Measurements from ENCODE around the gene CENPI.
A peak's percentile ranks its signal among the peaks of the same experiment; 100 is the strongest.
"Not testable (repeated sequence)": the region's sequence is repeated elsewhere in the genome, so short reads cannot be mapped to it uniquely, and the experiment has no call there.

CENPI gene, protein sequence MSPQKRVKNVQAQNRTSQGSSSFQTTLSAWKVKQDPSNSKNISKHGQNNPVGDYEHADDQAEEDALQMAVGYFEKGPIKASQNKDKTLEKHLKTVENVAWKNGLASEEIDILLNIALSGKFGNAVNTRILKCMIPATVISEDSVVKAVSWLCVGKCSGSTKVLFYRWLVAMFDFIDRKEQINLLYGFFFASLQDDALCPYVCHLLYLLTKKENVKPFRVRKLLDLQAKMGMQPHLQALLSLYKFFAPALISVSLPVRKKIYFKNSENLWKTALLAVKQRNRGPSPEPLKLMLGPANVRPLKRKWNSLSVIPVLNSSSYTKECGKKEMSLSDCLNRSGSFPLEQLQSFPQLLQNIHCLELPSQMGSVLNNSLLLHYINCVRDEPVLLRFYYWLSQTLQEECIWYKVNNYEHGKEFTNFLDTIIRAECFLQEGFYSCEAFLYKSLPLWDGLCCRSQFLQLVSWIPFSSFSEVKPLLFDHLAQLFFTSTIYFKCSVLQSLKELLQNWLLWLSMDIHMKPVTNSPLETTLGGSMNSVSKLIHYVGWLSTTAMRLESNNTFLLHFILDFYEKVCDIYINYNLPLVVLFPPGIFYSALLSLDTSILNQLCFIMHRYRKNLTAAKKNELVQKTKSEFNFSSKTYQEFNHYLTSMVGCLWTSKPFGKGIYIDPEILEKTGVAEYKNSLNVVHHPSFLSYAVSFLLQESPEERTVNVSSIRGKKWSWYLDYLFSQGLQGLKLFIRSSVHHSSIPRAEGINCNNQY

DNA sequence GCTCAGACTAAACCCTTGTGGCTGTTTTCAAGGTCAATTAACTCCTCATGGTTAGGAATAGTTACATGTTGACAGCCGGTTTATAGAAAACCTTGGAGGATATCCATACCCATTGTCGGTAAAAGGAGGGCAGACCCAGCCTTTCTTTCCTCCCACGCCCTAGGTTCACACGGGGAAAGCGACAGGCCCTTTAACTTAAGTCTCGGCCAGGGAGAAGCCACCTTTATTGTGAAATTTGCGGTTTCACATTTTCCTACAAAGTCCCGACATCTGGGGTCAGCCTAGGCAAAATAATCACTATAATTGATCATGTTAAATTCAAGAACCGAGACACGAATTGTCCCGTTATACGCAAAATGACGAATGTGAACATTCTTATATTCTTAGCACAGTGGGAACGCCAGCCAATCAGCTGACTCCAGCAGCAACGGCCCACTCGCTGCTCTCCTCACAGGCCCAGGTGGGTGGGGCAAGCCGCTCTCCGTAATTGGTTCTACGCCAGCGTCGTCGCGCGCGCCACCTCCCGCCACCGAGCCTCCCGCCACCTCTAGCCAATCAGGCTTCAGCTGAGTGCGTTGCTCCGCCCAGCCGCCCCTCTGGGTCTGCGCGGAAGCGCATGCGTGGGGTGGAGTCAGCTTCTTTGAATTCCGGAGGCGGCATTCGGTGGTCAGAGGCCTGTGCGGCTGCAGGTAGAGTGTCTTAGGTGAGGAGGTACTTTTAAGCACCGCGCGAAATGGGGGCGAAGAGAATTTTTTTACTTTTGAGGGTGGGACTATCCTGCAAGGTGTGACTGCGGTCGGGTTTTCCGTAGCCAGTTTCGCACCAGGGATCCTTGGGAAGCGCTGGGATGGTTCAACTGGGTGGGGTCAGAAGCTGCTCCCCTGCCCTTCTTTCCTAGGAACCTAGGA lies at the start of gene CENPI:
TSS of gene CENPI (plus strand) at position 659 of the 908 bp plus-strand sequence. CDS start 2,867 bp downstream, outside the sequence.
- peak within 1 kb of the TSS; percentile 59 for H3K4me3 ChIP-seq (ENCODE audit: low read depth, low read length)
- TF ChIP-seq, protein P1, sequence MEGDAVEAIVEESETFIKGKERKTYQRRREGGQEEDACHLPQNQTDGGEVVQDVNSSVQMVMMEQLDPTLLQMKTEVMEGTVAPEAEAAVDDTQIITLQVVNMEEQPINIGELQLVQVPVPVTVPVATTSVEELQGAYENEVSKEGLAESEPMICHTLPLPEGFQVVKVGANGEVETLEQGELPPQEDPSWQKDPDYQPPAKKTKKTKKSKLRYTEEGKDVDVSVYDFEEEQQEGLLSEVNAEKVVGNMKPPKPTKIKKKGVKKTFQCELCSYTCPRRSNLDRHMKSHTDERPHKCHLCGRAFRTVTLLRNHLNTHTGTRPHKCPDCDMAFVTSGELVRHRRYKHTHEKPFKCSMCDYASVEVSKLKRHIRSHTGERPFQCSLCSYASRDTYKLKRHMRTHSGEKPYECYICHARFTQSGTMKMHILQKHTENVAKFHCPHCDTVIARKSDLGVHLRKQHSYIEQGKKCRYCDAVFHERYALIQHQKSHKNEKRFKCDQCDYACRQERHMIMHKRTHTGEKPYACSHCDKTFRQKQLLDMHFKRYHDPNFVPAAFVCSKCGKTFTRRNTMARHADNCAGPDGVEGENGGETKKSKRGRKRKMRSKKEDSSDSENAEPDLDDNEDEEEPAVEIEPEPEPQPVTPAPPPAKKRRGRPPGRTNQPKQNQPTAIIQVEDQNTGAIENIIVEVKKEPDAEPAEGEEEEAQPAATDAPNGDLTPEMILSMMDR (IDR thresholded peaks at IDR 0.05; ENCODE audit: low read depth, low read length), result no peak

DNA sequence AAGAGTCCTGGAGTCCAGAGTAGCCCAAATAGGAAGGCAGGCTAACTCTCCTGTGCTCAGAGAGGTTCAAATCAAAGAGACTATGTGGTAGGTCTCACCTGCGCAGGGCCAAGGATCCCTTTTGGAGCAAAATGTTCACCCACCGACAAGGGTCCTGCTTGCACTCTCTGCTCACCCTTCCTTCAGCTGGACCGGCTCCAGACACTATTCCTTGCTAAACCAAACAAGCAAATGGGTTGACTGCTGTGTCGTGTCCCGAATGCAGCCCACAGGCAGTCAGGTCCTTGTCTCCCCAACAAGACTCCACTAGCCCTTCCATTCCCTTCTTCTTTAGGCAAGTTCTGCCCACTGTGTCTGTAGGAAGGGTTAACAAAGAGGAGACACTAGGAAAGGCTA lies 46.9 kb upstream of the CENPI start:
- TF ChIP-seq, protein P1 (IDR thresholded peaks at IDR 0.05; ENCODE audit: low read depth, low read length), result no peak

DNA sequence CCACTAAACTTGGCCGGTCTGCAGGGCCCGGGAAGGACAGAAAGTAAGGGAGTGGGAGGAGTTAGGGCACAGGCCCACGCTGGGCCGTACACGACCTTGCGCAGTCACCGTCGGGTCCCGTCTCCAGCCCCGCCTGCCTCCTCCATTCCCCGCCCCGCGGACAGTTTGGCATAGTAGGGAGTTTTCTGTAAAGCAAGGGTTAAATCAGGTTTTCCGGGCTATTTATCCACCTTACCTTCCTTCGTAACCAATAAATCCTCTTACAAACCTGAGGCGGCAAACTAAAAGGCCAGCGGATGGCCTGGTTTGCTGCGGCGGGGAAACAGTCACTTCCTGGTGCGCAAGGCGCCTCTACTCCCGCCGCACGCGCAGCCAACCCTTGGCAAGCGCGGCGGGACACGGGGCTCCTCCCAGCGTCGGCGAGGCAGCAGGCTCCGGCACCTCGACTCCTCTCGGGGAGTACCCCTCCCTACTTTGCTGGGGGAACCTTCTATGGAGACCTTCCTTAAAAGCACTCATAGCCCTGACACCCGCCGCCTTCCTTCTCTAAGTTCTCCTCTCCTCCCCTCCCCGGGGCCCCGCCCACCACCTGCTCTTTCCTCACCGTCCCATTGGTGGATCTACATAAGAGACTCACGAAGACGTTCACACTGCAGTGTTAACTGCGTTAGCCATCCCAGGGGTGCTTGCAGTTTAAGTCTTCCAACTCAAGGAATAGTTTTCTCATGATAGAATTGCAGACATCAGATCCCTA lies 46.3 kb upstream of the CENPI start, which contains the start of gene TRMT2B:
TSS of gene TRMT2B (minus strand) at position 563 of the 754 bp plus-strand sequence. CDS start 9,822 bp downstream, outside the sequence.
- peak within 1 kb of the TSS; percentile 55 for H3K4me3 ChIP-seq (ENCODE audit: low read depth, low read length)
- TF ChIP-seq, protein P1 (IDR thresholded peaks at IDR 0.05; ENCODE audit: low read depth, low read length), result no peak

More for the DNA sequence above, 46.9 kb upstream of the CENPI start:
- H3K4me3 ChIP-seq (ENCODE audit: low read depth, low read length), result peak overlapping the region; percentile 55

DNA sequence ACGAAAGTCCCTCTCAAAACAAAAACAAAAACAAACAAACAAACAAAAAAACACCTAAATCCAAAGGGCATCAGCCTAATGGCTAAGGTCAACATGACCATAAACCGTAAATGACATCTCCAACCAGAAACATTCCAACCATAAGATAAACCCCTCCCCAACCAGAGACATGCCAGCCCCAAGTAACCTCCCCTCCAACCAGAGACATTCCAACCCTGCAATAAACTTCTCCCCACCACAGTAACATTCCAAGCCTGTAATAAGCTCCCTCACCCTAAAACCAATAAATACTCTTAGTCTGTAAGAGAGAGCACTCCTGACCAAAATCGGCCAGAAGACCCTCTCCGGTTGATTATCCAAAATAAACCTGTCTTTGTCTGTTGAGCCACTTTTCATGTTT lies 41.5 kb upstream of the CENPI start:
- not testable (repeated sequence) for H3K4me3 ChIP-seq (ENCODE audit: low read depth, low read length)

DNA sequence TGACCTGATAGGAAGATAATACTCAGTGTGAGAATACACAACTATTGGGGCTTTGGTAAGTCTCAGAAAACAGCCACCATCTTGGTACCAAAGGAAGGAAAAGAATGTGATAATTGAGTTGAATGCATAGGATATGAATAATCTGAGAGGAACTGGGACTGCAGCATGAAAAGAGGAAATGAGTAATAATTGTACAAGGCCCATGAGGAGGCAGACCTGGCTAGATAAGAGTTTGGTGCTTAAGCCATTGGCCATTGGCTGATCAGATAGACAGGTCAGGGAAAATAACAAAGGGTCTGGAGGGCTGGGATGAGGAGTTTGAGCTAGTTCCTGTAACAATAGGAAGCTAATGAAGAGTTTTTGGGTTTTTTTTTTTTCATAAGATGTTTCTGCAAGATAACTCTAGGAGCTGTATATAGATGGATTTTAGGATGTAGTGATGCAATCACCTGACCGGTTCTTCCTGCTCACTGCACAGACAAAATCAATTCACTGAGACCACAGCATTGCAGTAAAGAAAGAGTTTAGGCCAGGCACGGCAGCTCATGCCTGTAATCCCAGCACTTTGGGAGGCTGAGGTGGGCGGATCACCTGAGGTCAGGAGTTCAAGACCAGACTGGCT lies 40.8 kb upstream of the CENPI start:
- no peak overlapping the region for H3K4me3 ChIP-seq (ENCODE audit: low read depth, low read length)
- TF ChIP-seq, protein P1 (IDR thresholded peaks at IDR 0.05; ENCODE audit: low read depth, low read length), result no peak

DNA sequence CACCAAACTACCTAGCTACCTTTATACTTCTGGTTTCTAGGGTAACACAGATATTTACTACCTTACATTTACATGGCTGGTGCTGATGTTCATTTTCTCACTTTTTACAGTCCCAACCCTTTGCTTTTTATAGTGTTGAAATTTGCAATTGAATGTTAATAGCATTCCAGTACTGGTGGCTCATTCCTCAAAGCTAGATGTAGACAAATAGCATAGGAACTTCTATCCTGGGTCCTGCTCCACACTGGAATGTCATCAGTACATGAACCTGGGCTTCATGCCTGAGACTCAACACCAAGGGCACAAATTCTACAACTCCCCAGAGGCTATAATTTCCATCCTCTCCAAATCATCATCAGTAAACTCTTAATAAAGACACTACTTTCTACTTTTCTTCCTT lies 35.8 kb upstream of the CENPI start:
- TF ChIP-seq, protein P1 (IDR thresholded peaks at IDR 0.05; ENCODE audit: low read depth, low read length), result no peak
- H3K4me3 ChIP-seq (ENCODE audit: low read depth, low read length), result no peak overlapping the region
